OCI-LY1 (cell line): ENCODE data around the gene KBTBD6.
"Not testable (repeated sequence)": the region's sequence is repeated elsewhere in the genome, so short reads cannot be mapped to it uniquely, and the experiment has no call there.

Experiments used
- H2AFZ ChIP-seq: fragments of 200-600 bp; sonication (generic), shearing (Covaris generic); 2 replicates; pipeline ENCODE4 v1.6.0; 2014; ENCODE audit warnings: antibody characterized with exemption, mild to moderate bottlenecking, low read length
- H3F3A ChIP-seq: fragments of 200-600 bp; sonication (generic), shearing (Covaris generic); 2 replicates; pipeline ENCODE4 v1.6.0; 2014; ENCODE audit warnings: mild to moderate bottlenecking, antibody characterized with exemption, low read length, moderate library complexity; ENCODE audit not compliant: insufficient read depth
- H3K27ac ChIP-seq: fragments of 200-600 bp; sonication (generic); 2 replicates; pipeline ENCODE4 v1.5.1; 2014; ENCODE audit warnings: low read length, mixed run types, mild to moderate bottlenecking, low read depth; ENCODE audit not compliant: poor library complexity, severe bottlenecking
- H3K27me3 ChIP-seq: fragments of 200-600 bp; sonication (generic); 2 replicates; pipeline ENCODE4 v1.6.0; 2014; ENCODE audit warnings: antibody characterized with exemption, mild to moderate bottlenecking, low read length, moderate library complexity; ENCODE audit not compliant: insufficient read depth
- H3K36me3 ChIP-seq: fragments of 200-600 bp; sonication (generic); 2 replicates; pipeline ENCODE4 v1.6.1; 2014; ENCODE audit warnings: mild to moderate bottlenecking, antibody characterized with exemption, low read length, moderate library complexity, mixed read lengths; ENCODE audit not compliant: insufficient read depth
- H3K4me1 ChIP-seq: fragments of 200-600 bp; sonication (generic); 2 replicates; pipeline ENCODE4 v1.5.1; 2014; ENCODE audit warnings: mild to moderate bottlenecking, low read length, moderate library complexity; ENCODE audit not compliant: insufficient read depth, severe bottlenecking
- H3K4me2 ChIP-seq: fragments of 200-600 bp; sonication (generic), shearing (Covaris generic); 2 replicates; pipeline ENCODE4 v1.6.1; 2014; ENCODE audit warnings: low read length
- H3K4me3 ChIP-seq: fragments of 200-600 bp; sonication (generic); 2 replicates; pipeline ENCODE4 v1.5.1; 2014; ENCODE audit warnings: low read length, low read depth, mild to moderate bottlenecking, mixed read lengths; ENCODE audit not compliant: poor library complexity, severe bottlenecking
- H3K79me2 ChIP-seq: fragments of 200-600 bp; shearing (Covaris generic); 2 replicates; pipeline ENCODE4 v1.6.1; 2016; ENCODE audit warnings: mixed run types, low read length, mixed read lengths; ENCODE audit not compliant: insufficient read depth
- H3K9ac ChIP-seq: fragments of 200-600 bp; sonication (generic), shearing (Covaris generic); 2 replicates; pipeline ENCODE4 v1.6.1; 2014; ENCODE audit warnings: mild to moderate bottlenecking, low read length, mixed read lengths
- H3K9me2 ChIP-seq: fragments of 200-600 bp; sonication (generic), shearing (Covaris generic); 2 replicates; pipeline ENCODE4 v1.6.1; 2014; ENCODE audit warnings: low read depth, mild to moderate bottlenecking, low read length, mixed read lengths
- H3K9me3 ChIP-seq: fragments of 200-600 bp; shearing (Covaris generic); 2 replicates; pipeline ENCODE4 v1.6.1; 2014; ENCODE audit warnings: low read length, mixed read lengths
- H4K20me1 ChIP-seq: fragments of 200-600 bp; sonication (generic), shearing (Covaris generic); 2 replicates; pipeline ENCODE4 v1.6.0; 2016; ENCODE audit warnings: mild to moderate bottlenecking, low read length; ENCODE audit not compliant: insufficient read depth
- CTCF ChIP-seq: fragments of 200-600 bp; sonication (generic), shearing (Covaris generic); IDR thresholded peaks from 2 replicates; pipeline ENCODE4 v1.5.1; 2017; ENCODE audit warnings: mild to moderate bottlenecking, antibody characterized with exemption, low read length, moderate library complexity, mixed read lengths
- EZH2 ChIP-seq: fragments of 200-600 bp; sonication (generic), shearing (Covaris generic); IDR thresholded peaks from 2 replicates; pipeline ENCODE4 v1.8.0; 2017; ENCODE audit warnings: borderline replicate concordance, mixed run types, mild to moderate bottlenecking, antibody characterized with exemption, low read length, moderate library complexity, mixed read lengths

The KBTBD6 gene

GRCh38 chr13:41136396-41137031, 3.9 kb upstream of the KBTBD6 start:
- no peaks in the 10 kb centered on the region for H3K9me2 ChIP-seq

GRCh38 chr13:41133951-41134350, 1.3 kb upstream of the KBTBD6 start:
- H3K9ac ChIP-seq, result no peak overlapping the region; the same call in 1 of the 2 replicates
- peak overlapping the region; percentile 77 for H3K4me3 ChIP-seq
- peaks cover 47% of the 10 kb centered on the region for H3K4me1 ChIP-seq
- peaks cover 24% of the 10 kb centered on the region for H3K79me2 ChIP-seq
- no peaks in the 10 kb centered on the region for H3K9me3 ChIP-seq
- H3K27ac ChIP-seq, result no peak overlapping the region
- H3K9me2 ChIP-seq, result no peaks in the 10 kb centered on the region
- TF ChIP-seq CTCF, result no peak
- H3K4me2 ChIP-seq, result peak overlapping the region; percentile 76
- no peaks in the 10 kb centered on the region for H4K20me1 ChIP-seq
- H3K27me3 ChIP-seq, result no peaks in the 10 kb centered on the region
- no peaks in the 10 kb centered on the region for H3F3A ChIP-seq
- no peak overlapping the region for H2AFZ ChIP-seq
- peaks cover 22% of the 10 kb centered on the region for H3K36me3 ChIP-seq

More at GRCh38 chr13:41136396-41137031, 3.9 kb upstream of the KBTBD6 start:
- no peak overlapping the region for H2AFZ ChIP-seq
- H3K27ac ChIP-seq, result no peak overlapping the region
- no peak overlapping the region for H3K4me3 ChIP-seq
- H3K27me3 ChIP-seq, result no peaks in the 10 kb centered on the region
- H4K20me1 ChIP-seq, result no peaks in the 10 kb centered on the region
- H3F3A ChIP-seq, result no peaks in the 10 kb centered on the region
- no peaks in the 10 kb centered on the region for H3K9me3 ChIP-seq
- no peak overlapping the region for H3K9ac ChIP-seq
- H3K36me3 ChIP-seq, result no peaks in the 10 kb centered on the region
- H3K79me2 ChIP-seq, result peaks cover 3% of the 10 kb centered on the region; the same call in 1 of the 2 replicates
- no peak overlapping the region for H3K4me2 ChIP-seq
- H3K4me1 ChIP-seq, result peaks cover 22% of the 10 kb centered on the region
- TF ChIP-seq EZH2 (no peak), CTCF (no peak)

- peaks cover 43% of the 10 kb centered on the region for H3K36me3 ChIP-seq
- not testable (repeated sequence) for H2AFZ ChIP-seq, H4K20me1 ChIP-seq, H3K27me3 ChIP-seq, H3K9me2 ChIP-seq, H3F3A ChIP-seq, H3K9me3 ChIP-seq
- H3K79me2 ChIP-seq, result peaks cover 28% of the 10 kb centered on the region
- peak overlapping the region; percentile 77 for H3K4me3 ChIP-seq
- peaks cover 41% of the 10 kb centered on the region for H3K4me1 ChIP-seq
- peak overlapping the region; percentile 76 for H3K9ac ChIP-seq
- H3K27ac ChIP-seq, result peak overlapping the region; percentile 35
- H3K4me2 ChIP-seq, result peak overlapping the region; percentile 76
Measured at GRCh38 chr13:41131660-41132511, 716 bp downstream of the KBTBD6 start.

- Histone ChIP-seq H3K9me3 (peaks cover 11% of the 10 kb centered on the region; the same call in 1 of the 2 replicates), H3K4me2 (peak overlapping the region; percentile 76), H3K4me3 (peak overlapping the region; percentile 77), H3K4me1 (peaks cover 41% of the 10 kb centered on the region), H3K36me3 (peaks cover 50% of the 10 kb centered on the region), H3K79me2 (peaks cover 28% of the 10 kb centered on the region)
- H4K20me1 ChIP-seq, H3K27ac ChIP-seq, H3K9ac ChIP-seq, H3K27me3 ChIP-seq, H3F3A ChIP-seq, H2AFZ ChIP-seq, H3K9me2 ChIP-seq: not testable (repeated sequence)
Measured at GRCh38 chr13:41131189-41131588, 1.4 kb downstream of the KBTBD6 start.
